ENCODE measurements around the gene PAX6.
A peak's percentile ranks its signal among the peaks of the same experiment; 100 is the strongest.

The PAX6 gene

GRCh38 chr11:31822175-31822926, 11.2 kb upstream of the PAX6 start:
- DNase-seq, result no peak

DNA sequence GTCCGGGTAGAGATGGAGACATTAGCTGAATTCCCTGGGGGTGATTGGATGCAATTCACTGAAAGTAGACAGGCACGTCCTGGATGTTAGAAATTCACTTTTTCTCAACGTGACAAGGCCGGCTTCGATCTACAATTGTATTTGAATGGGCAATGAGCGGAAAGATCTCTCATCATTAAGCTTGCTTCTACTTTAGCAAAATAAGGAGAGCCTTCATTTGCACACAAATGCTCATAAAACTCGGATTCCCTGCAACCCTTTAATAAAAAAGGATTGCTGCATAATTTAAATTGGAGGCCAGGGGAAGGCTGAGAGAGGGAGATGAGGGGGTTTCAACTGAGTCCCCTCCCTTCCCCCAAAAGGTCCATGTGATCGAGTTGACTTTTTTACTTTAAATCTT, 10.6 kb upstream of the PAX6 start:
- no peak for DNase-seq

GRCh38 chr11:31821235-31821764, 10.2 kb upstream of the PAX6 start:
- no peak for DNase-seq

DNA sequence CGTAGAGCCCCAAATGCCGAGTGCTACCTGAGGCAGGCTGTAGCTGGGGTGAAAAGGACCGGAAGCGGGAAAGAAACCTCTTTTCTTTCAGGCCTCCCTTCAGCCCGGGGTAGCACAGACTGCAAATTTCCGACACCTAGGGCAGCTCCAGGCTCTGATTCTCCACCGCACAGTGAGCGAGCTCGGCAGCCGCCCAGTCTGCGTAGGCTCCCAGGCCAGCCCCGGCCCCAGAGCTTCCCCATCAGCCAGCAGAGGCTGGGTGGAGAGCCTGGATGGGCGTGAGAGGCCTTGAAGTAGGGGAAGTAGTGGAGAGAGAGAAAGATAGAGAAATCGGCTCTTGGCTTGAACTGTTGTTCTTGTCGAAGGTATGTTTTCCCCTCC, 9.3 kb upstream of the PAX6 start:
- no peak for DNase-seq

- no peak for DNase-seq
Measured at GRCh38 chr11:31819621-31820437, 8.7 kb upstream of the PAX6 start.

- DNase-seq, result no peak
Measured at GRCh38 chr11:31818874-31819331, 7.8 kb upstream of the PAX6 start.

GRCh38 chr11:31818425-31818755, 7.3 kb upstream of the PAX6 start:
- no peak for DNase-seq

DNA sequence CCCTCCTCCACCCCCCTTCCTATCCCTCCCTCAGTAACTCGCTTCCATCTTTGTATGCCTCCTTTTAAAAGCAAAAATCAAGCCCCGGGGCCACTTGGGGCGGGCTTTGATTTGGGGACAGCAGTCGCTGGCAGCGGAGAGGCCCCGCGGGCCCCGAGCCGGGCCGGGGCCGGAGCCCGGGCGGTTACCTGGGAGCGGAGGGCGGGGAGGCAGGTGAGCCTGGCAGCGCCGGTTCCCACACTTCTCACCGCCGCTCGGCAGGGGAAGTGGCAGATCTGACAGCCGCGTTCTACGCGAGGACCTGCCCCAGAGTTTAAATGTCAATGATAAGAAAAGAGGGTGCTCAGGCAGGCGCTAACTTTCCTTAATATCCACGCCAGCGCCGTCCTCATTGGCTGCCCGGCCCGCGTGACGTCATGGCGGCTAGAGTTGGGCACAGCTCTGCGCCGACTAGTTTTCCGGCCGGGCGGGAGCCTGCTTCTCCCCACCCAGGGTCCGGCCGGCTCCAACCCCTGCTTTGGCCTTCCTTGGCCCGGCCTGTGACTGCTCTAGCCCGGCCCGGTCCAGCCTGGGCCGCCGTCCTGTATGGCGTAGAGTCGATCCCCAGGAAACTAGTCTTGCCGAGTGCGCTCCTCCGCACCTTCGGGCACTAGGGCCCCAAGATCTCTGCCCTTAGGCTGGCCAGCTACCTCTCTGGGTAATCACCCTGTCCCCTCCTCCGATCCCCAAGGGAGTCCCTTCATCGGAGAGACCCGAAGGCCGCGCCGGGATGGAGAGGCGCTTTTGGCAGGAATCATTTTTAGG, 6.7 kb upstream of the PAX6 start:
- DNase-seq, result no peak

- DNase-seq, result no peak
Measured at GRCh38 chr11:31817054-31817620, 6.0 kb upstream of the PAX6 start.

- DNase-seq, result no peak
Measured at GRCh38 chr11:31816468-31817053, 5.4 kb upstream of the PAX6 start.

GRCh38 chr11:31815711-31816467, 4.8 kb upstream of the PAX6 start:
- DNase-seq, result no peak

GRCh38 chr11:31814176-31814868, 3.2 kb upstream of the PAX6 start:
- DNase-seq, result no peak

DNA sequence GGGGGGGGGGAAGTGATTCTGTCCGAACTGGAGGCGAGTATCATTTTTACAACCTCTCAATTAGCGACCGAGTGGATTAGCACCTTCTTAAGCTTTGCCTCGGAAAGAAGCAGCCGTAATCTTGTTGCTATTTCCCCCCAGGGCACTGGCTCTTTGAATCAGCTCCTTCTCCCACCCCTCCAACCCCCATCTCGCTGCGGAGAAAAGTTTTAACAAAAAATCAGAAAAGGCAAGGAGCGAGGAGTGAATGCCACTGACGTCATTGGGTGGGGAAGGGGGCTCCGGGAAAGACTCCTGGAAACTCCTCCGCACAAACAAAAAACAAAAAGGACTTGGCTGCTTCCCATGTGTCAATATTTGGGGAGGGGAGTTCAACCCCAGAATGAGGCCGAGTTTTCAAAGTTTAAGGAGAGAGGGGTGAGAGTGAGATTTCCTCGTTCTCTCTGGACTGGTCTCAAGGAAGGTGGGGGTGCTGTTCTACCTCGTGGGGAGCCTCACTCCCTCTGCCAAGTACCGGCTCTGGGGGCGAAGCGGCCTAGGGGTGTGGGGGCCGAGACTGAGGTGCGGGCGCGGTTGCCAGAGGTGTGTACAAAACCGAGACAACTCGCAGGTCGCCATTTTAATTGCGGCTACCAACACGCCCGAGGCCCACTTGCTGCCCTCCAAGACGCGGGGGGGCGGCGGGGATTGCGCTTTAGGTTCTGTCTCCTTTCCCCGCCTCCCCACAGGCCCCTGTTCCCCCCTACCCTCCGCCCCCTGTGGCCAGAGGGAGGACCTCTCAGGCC, 2.5 kb upstream of the PAX6 start:
- DNase-seq, result no peak

DNA sequence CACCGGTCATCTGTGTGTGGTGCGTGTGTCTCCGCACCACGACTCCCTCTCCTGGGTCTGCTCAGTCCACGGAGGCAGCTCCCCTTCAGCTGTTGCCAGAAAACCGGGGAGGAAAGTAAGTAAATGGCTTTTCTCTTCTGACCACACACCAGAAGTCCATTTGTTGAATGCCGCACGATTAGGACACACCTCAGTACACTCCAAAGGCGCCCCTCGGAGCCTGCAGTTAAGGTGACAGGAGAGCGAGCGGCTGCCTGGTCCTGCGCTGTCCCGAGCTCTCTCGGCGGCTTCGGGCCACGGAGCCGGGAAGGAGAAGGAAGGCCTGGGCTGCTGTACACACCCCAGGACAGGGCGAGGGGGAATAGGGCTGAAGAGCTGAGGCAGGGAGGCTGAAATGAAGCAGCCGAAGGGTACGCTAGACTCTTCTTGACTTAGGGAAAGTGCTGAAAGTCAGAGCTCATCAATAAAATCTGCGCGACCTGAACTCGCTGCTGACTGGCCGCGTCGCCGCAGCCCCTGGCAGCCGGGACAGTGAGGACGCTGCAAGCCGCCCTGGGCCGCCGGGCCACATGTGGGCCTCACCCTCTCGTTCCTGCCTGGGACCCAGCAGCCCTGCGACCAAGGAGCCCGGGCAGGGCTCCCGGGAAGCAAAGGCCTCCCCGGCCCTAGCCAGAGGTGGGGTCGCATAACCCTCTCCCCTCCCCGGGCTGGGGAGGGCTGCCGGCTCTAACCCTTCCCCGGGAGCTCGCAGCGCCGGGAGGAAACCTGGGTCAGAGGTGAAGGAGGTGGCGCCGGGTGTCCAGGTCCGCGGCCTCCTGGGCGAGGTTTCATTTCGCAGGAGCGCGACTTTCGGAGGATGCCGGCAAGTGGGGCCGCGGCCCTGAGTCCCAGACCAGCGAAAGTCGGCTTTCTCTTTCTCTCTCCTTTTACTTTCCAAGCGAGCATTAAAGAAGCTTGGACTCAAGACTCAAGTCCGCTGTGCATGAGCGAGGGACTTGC, 1.6 kb upstream of the PAX6 start:
- no peak for DNase-seq

DNA sequence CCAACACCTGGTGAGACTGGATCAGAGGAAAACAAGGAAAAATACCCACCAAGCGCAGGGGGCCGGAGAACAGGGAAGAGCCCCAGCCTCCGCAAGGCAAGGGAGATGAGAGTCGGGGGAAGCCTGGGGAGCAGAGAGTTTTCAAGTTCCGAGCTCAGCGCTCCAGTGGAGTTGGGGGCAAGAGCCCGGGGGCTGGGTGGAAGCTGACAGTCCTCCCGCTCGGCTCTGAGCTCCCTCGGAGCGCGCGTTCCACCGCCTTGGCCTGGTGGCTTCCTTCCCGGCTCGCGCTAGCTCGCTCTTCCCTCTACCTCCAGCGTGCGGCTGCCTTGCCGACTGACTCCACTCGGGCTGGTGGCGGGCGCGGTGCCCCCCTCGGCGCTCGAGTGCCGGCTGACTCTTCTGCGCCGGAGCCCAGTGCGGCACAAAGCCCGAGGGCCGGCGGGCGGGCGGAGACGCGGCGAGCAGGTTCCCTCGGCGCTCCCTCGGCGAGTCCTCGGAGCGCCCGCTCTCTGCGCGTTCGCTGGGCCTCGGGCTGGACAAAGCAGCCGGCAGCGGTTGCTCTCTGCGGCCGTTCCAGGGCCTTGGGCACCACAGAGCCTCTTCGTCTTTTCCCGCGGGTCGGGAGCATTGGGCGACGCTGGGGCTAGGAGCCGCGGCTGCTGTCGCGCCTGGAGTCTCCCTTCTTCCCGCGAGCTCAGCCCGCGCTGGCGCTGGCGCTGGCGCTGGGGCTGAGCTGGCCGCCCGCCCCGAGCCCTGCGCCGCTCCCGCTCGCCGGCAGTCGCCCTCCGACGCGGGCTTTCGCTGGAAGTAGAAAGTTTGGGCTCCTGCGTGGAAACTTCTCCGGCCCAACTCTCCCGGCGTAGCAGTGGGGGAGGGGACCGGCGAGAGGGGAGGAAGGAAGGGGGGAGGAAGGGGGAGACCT, 1.0 kb downstream of the PAX6 start:
- DNase-seq, result peak; percentile 58

DNA sequence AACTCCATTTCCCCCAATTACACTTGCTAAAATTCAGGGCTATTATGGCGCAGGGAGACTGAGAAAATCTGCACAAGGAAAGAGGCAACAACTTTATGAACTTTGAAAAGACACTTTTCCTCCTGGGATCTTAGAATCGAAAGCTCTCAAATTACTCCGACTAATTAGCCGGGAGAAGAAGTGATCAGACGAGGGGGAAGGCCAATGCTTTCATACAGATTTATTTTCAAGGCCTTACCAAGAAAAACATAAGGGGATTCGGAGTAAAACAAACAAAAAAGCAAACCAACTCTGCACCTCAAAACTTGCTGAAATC, 1.6 kb downstream of the PAX6 start:
- no peak for DNase-seq

GRCh38 chr11:31808721-31809540, 2.2 kb downstream of the PAX6 start:
- DNase-seq, result no peak
